ENCODE measurements around the gene ZBTB39. TPM values are rescaled to one million over a fixed set of nuclear protein-coding genes. Genes with fewer than 3 reads are reported as not detected.

Gene ZBTB39
- total RNA-seq, 4 donors from 2014 or later = 5.2 to 6.1 (median 6.1) TPM

GRCh38 chr12:57016348-57016747 lies 10.0 kb upstream of the ZBTB39 start, which contains the start of gene TAC3:
Gene TAC3 (minus strand): TSS chr12:57016529. CDS start chr12:57015797, 732 bp downstream.
- no peak for DNase-seq (ENCODE audit: low spot score in 2 of 2)
- H3K4me3 ChIP-seq (ENCODE audit: low read depth, poor library complexity, severe bottlenecking) = no peak within 1 kb of the TSS
- intact Hi-C loops (cut with DNase I; ENCODE audit: low total_unique reads) = no loop called here
- WGBS, 2 donors = 66 to 71% methylated on average over 6 of the region's 6 CpGs
- TF ChIP-seq, protein P1, sequence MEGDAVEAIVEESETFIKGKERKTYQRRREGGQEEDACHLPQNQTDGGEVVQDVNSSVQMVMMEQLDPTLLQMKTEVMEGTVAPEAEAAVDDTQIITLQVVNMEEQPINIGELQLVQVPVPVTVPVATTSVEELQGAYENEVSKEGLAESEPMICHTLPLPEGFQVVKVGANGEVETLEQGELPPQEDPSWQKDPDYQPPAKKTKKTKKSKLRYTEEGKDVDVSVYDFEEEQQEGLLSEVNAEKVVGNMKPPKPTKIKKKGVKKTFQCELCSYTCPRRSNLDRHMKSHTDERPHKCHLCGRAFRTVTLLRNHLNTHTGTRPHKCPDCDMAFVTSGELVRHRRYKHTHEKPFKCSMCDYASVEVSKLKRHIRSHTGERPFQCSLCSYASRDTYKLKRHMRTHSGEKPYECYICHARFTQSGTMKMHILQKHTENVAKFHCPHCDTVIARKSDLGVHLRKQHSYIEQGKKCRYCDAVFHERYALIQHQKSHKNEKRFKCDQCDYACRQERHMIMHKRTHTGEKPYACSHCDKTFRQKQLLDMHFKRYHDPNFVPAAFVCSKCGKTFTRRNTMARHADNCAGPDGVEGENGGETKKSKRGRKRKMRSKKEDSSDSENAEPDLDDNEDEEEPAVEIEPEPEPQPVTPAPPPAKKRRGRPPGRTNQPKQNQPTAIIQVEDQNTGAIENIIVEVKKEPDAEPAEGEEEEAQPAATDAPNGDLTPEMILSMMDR (IDR thresholded peaks at IDR 0.05) = no peak
- no peak for TF ChIP-seq POLR2A (IDR thresholded peaks at IDR 0.05)

- intact Hi-C loops (cut with DNase I; ENCODE audit: low total_unique reads) = loop anchor here (5.0 kb wide), 1 partner anchor 44 kb away; no protein-coding TSS in a partner anchor
- H3K4me3 ChIP-seq (ENCODE audit: low read depth, poor library complexity, severe bottlenecking) = no peak overlapping the region
- no peak for TF ChIP-seq POLR2A (IDR thresholded peaks at IDR 0.05)
- TF ChIP-seq, protein P1 (IDR thresholded peaks at IDR 0.05) = no peak
- 76% methylated on average over 7 of the region's 7 CpGs for WGBS, 2 donors
- DNase-seq (ENCODE audit: low spot score in 2 of 2) = no peak
Measured at GRCh38 chr12:57012600-57013465, 6.5 kb upstream of the ZBTB39 start.

- no peak for TF ChIP-seq POLR2A (IDR thresholded peaks at IDR 0.05)
- TF ChIP-seq, protein P1 (IDR thresholded peaks at IDR 0.05) = no peak
- no peak overlapping the region for H3K4me3 ChIP-seq (ENCODE audit: low read depth, poor library complexity, severe bottlenecking)
- WGBS, 2 donors = 75% methylated on average over 12 of the region's 12 CpGs
- intact Hi-C loops (cut with DNase I; ENCODE audit: low total_unique reads) = loop anchor here (5.0 kb wide), 1 partner anchor 46 kb away; no protein-coding TSS in a partner anchor
- DNase-seq (ENCODE audit: low spot score in 2 of 2) = no peak
Measured at GRCh38 chr12:57011438-57012424, 5.4 kb upstream of the ZBTB39 start.

DNA sequence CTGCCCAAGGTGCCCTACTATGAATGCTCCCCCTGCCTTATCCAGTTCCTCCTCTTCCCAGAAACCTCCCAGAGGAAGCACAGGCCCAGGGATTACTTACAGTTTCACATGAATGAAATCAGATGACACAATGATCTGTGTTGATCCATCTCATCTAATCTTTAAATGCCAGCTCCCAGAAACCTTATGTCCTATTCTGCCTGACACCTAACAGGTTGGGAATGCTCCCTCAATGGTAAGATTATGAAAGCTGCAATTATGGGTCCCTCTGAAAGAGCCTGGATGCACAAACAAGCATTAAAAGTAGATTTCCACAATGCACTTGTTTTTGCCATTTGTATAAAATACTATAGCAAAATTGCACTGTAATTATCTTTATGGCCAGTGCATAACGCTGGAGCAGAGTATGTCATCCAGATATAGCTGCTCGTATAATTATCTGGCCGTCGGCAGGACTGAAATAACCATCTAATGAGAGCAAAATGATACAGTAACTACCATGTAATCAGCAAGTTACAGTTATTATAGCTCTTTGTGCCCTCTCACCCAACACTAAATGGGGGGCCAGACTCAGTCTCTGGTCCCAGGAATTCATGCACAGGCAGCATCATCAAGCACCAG lies 4.4 kb upstream of the ZBTB39 start:
- WGBS, 2 donors = 85 to 87% methylated on average over 4 of the region's 4 CpGs
- intact Hi-C loops (cut with DNase I; ENCODE audit: low total_unique reads) = loop anchor here (5.0 kb wide), 1 partner anchor 47 kb away; no protein-coding TSS in a partner anchor

More for the DNA sequence above, 4.4 kb upstream of the ZBTB39 start:
- TF ChIP-seq, protein P1 (IDR thresholded peaks at IDR 0.05) = no peak
- no peak for TF ChIP-seq POLR2A (IDR thresholded peaks at IDR 0.05)
- H3K4me3 ChIP-seq (ENCODE audit: low read depth, poor library complexity, severe bottlenecking) = no peak overlapping the region
- no peak for DNase-seq (ENCODE audit: low spot score in 2 of 2)

Data from lower leg skin (tissue), 4 donors.